ENCODE measurements around the gene RNU5D-1.

The RNU5D-1 gene

GRCh38 chr1:44684525-44684924 lies 46.4 kb downstream of the RNU5D-1 start:
- ATAC-seq (replicated peaks) = peak; percentile 98 to 99
- H3K36me3 Mint-ChIP-seq = peaks cover 4% of the 10 kb centered on the region in 2 donors
- DNase-seq = peak; percentile 75
- peak overlapping the region; percentile 72 for H3K27ac Mint-ChIP-seq
- H3K27me3 Mint-ChIP-seq = no peaks in the 10 kb centered on the region
- peaks cover 14 to 37% of the 10 kb centered on the region in 2 donors for H3K4me1 Mint-ChIP-seq
- H3K4me3 Mint-ChIP-seq = peak overlapping the region; percentile 45 to 46
- H3K9me3 Mint-ChIP-seq = no peaks in the 10 kb centered on the region

DNA sequence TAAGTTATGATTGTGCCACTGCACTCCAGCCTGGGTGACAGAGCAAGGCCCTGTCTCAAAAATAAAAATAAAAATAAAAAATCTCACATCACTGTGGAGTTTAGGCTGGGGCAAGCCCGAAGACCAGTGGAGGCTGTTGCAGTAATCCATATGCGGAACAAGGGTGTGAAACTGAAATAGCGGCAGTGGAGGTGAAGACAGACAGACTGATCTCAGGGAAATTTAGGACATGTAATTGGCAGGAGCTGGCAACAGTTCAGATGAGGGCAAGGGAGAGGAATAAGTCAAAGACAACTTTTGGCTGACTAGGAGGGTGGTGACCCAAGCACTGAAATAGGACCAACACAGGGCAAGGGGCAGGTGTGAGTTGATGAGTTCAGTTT lies 48.1 kb downstream of the RNU5D-1 start:
- H3K4me1 Mint-ChIP-seq = peaks cover 14 to 37% of the 10 kb centered on the region in 2 donors
- no peaks in the 10 kb centered on the region for H3K9me3 Mint-ChIP-seq
- no peak for DNase-seq
- no peak overlapping the region for H3K4me3 Mint-ChIP-seq
- H3K27me3 Mint-ChIP-seq = no peaks in the 10 kb centered on the region
- ATAC-seq (replicated peaks) = no peak
- peak overlapping the region; percentile 26 for H3K27ac Mint-ChIP-seq
- peaks cover 4 to 5% of the 10 kb centered on the region in 2 donors for H3K36me3 Mint-ChIP-seq

DNA sequence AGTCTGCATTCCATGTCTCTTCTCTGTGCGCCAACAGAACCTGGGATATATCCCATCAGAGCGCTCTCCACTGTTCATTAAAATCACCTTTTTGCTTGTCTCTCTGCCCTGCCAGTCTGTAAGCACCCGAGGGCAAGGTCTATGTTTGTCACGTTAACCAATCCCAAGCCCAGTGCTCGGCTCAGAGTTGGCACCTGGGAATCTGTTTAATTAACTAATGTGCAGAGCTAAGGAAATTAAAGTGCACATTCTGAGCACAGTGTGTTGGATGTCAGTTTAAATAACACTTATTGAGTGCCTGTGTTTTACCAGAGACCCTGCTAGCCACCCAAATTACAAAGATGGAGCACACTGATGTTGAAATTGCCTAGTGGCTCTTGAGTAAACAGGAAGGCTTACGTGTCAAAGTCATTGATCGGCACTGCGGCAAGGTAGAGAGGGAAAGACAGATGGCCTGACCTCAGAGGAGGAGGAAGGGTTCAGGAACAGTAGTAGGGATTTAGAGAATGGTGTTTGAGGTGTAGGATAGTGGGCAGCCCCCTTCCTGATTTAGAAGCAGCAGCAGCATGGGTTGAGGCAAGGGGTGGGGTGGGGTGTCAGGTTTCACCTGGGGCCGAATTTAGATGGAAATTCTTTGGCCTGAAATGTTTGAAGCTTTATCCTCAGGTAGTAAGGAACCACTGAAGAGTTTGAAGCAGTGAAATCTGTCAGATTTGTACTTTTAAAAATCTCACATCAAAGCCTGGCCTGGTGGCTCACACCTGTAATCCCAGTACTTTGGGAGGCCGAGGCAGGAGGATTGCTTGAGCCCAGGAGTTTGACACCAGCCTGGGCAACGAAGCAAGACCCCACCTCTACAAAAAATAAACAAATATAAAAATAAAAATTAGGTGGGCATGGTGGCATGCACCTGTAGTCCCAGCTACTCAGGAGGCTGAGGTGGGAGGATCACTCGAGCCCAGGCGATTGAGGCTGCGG lies 48.8 kb downstream of the RNU5D-1 start:
- ATAC-seq (replicated peaks) = no peak
- H3K27ac Mint-ChIP-seq = no peak overlapping the region
- peaks cover 14 to 37% of the 10 kb centered on the region in 2 donors for H3K4me1 Mint-ChIP-seq
- DNase-seq = no peak
- peaks cover 4 to 5% of the 10 kb centered on the region in 2 donors for H3K36me3 Mint-ChIP-seq
- H3K9me3 Mint-ChIP-seq = no peaks in the 10 kb centered on the region
- no peak overlapping the region for H3K4me3 Mint-ChIP-seq
- H3K27me3 Mint-ChIP-seq = no peaks in the 10 kb centered on the region
